GM12878 (cell line): ENCODE measurements around the gene FDX1. TPM values are rescaled to one million over a fixed set of nuclear protein-coding genes. Genes with fewer than 3 reads are reported as not detected.
A peak's percentile ranks its signal among the peaks of the same experiment; 100 is the strongest.

Source experiments
- ATAC-seq: fragments of 200-7000 bp; cut with Tn5 transposase; 3 replicates; pipeline ENCODE4 v1.9.1; 2020; ENCODE audit warnings: mild to moderate bottlenecking, moderate library complexity
- Bru-seq: library from RNA; stranded (reverse); fragments of 400-500 nt; gene quantifications from one replicate; lab custom pipeline; 2021; lab: Mats Ljungman, UMichigan
- BruChase-seq, 2 experiments: library from RNA; stranded (reverse); fragments of 400-500 nt; gene quantifications; one replicate each; lab custom pipeline; 2021; lab: Mats Ljungman, UMichigan
- BruUV-seq: library from RNA; stranded (reverse); fragments of 400-500 nt; replicated peaks from 2 replicates; lab custom pipeline; 2021; lab: Mats Ljungman, UMichigan
- CTCF ChIA-PET: fragments of 300-600 bp; sonication (Branson Sonifier 250); formaldehyde crosslinking; extraction: SDS; loops from one replicate; lab custom pipeline; 2021; ENCODE audit warnings: inconsistent platforms; lab: Yijun Ruan, JAX
- POLR2A ChIA-PET: fragments of 350-600 bp; formaldehyde crosslinking; extraction: SDS; loops from one replicate; lab custom pipeline; 2021; ENCODE audit warnings: inconsistent platforms; lab: Charles Lee
- RAD21 ChIA-PET: fragments of 300-600 bp; sonication (Branson Sonifier 250); formaldehyde crosslinking; loops from one replicate; lab custom pipeline; 2023; ENCODE audit warnings: antibody characterized with exemption; ENCODE audit not compliant: unreplicated experiment; lab: Charles Lee
- SMC1A ChIA-PET: fragments of 300-600 bp; sonication (Branson Sonifier 250); formaldehyde crosslinking; loops from one replicate; lab custom pipeline; 2023; ENCODE audit not compliant: unreplicated experiment, uncharacterized antibody; lab: Charles Lee
- DNase-seq: peaks from one replicate; pipeline ENCODE4 v3.0.0-alpha.2; 2011; ENCODE audit warnings: low read depth, low spot score
- FAIRE-seq: peaks from 3 replicates; lab custom pipeline; 2011; peaks lifted over from hg19 to GRCh38; lab: Jason Lieb, UNC
- H2AFZ ChIP-seq: 2 replicates; pipeline ENCODE4 v1.6.0; 2011; ENCODE audit warnings: low read depth, low read length, control low read depth; ENCODE audit not compliant: control insufficient read depth
- H3K27ac ChIP-seq: 2 replicates; pipeline ENCODE4 v1.5.1; 2011; ENCODE audit warnings: control low read depth; ENCODE audit not compliant: control insufficient read depth, insufficient read depth
- H3K27me3 ChIP-seq, 2 experiments: replicated peaks in 1 of 2; 2 replicates each; pipeline versions ENCODE4 v1.6.0 to v1.6.1; 2011; ENCODE audit warnings: low read length in 1 of 2; ENCODE audit not compliant: control insufficient read depth in 2 of 2, insufficient read depth in 2 of 2
- H3K36me3 ChIP-seq, 2 experiments: 2 replicates each; pipeline ENCODE4 v1.5.1; 2011; ENCODE audit warnings: low read length in 1 of 2; ENCODE audit not compliant: control insufficient read depth in 2 of 2, insufficient read depth in 2 of 2
- H3K4me1 ChIP-seq: 2 replicates; pipeline ENCODE4 v1.6.1; 2011; ENCODE audit warnings: mild to moderate bottlenecking, low read length, moderate library complexity, mixed read lengths; ENCODE audit not compliant: control insufficient read depth, insufficient read depth
- H3K4me2 ChIP-seq: 2 replicates; pipeline ENCODE4 v1.6.0; 2011; ENCODE audit warnings: control low read depth; ENCODE audit not compliant: control insufficient read depth, insufficient read depth
- H3K4me3 ChIP-seq: fragments of 200-600 bp; sonication (generic); 2 replicates; pipeline ENCODE4 v1.5.1; 2016
- H3K79me2 ChIP-seq: 2 replicates; pipeline ENCODE4 v1.6.0; 2011; ENCODE audit warnings: low read length; ENCODE audit not compliant: control insufficient read depth, insufficient read depth
- H3K9ac ChIP-seq: 2 replicates; pipeline ENCODE4 v1.8.0; 2011; ENCODE audit warnings: low read length, control low read depth, mixed read lengths; ENCODE audit not compliant: control insufficient read depth, insufficient read depth
- H3K9me3 ChIP-seq: replicated peaks from 3 replicates; pipeline ENCODE4 v1.5.1; 2011; ENCODE audit warnings: mild to moderate bottlenecking, low read length; ENCODE audit not compliant: control insufficient read depth, insufficient read depth
- H4K20me1 ChIP-seq: 2 replicates; pipeline ENCODE4 v1.6.0; 2011; ENCODE audit not compliant: control insufficient read depth, insufficient read depth
- CHD1 ChIP-seq: IDR thresholded peaks from 2 replicates; pipeline ENCODE4 v1.6.1; 2012; ENCODE audit warnings: low read depth, low read length, improper control_type of control experiment
- CHD2 ChIP-seq: IDR thresholded peaks from 2 replicates; pipeline ENCODE4 v1.6.1; 2011; ENCODE audit warnings: low read depth, low read length, improper control_type of control experiment, borderline replicate concordance
- EP300 ChIP-seq, 2 experiments: fragments of 150-350 bp in 1 of 2; IDR thresholded peaks; 2 replicates each; pipeline ENCODE4 v1.6.1; 2011 to 2012; ENCODE audit warnings: low read depth in 2 of 2, low read length in 2 of 2, borderline replicate concordance in 1 of 2, improper control_type of control experiment in 1 of 2, inconsistent platforms in 1 of 2; ENCODE audit not compliant: control insufficient read depth in 1 of 2
- EZH2 ChIP-seq: IDR thresholded peaks from 2 replicates; pipeline ENCODE4 v1.6.1; 2012; ENCODE audit warnings: low read depth, mild to moderate bottlenecking, control low read depth, inconsistent platforms, low read length, borderline replicate concordance; ENCODE audit not compliant: control insufficient read depth
- FOS ChIP-seq: IDR thresholded peaks from 3 replicates; pipeline ENCODE4 v1.6.1; 2011; ENCODE audit warnings: borderline replicate concordance; ENCODE audit not compliant: insufficient read length; ENCODE audit errors: extremely low read depth
- JUND ChIP-seq: IDR thresholded peaks from 2 replicates; pipeline ENCODE4 v1.6.1; 2012; ENCODE audit warnings: low read depth, mild to moderate bottlenecking, low read length, improper control_type of control experiment, moderate library complexity
- NR2C2 ChIP-seq: IDR thresholded peaks from 2 replicates; pipeline ENCODE4 v1.6.1; 2011; ENCODE audit warnings: borderline replicate concordance, low read depth; ENCODE audit not compliant: control insufficient read depth, insufficient read length
- NR2F1 ChIP-seq: fragments of 450-650 bp; conservative IDR thresholded peaks from 2 replicates; pipeline ENCODE4 v1.6.1; 2017; ENCODE audit warnings: mild to moderate bottlenecking
- POLR2AphosphoS2 ChIP-seq: IDR thresholded peaks from 2 replicates; pipeline ENCODE4 v1.6.1; 2011; ENCODE audit warnings: low read depth, mild to moderate bottlenecking, low read length, improper control_type of control experiment, moderate library complexity
- RBBP5 ChIP-seq: fragments of 200-600 bp; sonication (generic); conservative IDR thresholded peaks from 2 replicates; pipeline ENCODE4 v1.6.1; 2016
- SMAD5 ChIP-seq: IDR thresholded peaks from 2 replicates; pipeline ENCODE4 v1.6.1; 2016; ENCODE audit warnings: antibody characterized with exemption, low read depth
- SRF ChIP-seq, 2 experiments: IDR thresholded peaks; 2 replicates each; pipeline ENCODE4 v1.6.1; 2011; ENCODE audit warnings: low read depth in 2 of 2, low read length in 2 of 2, mild to moderate bottlenecking in 1 of 2, moderate library complexity in 1 of 2
- STAT1 ChIP-seq: fragments of 450-650 bp; conservative IDR thresholded peaks from 2 replicates; pipeline ENCODE4 v1.6.1; 2014; ENCODE audit warnings: antibody characterized with exemption, mild to moderate bottlenecking
- ZSCAN29 ChIP-seq: fragments of 450-650 bp; IDR thresholded peaks from 2 replicates; pipeline ENCODE4 v1.6.1; 2017; ENCODE audit warnings: mild to moderate bottlenecking, moderate library complexity
- WGBS: methylation state at CpG from one replicate; pipeline ENCODE4 v1.1.6; 2016; ENCODE audit warnings: low lambda C conversion rate; ENCODE audit not compliant: insufficient replicate concordance, insufficient coverage; ENCODE audit errors: missing lambda C conversion rate; 5-methylcytosine and 5-hydroxymethylcytosine counted together
- in situ Hi-C: fragments of 300-500 bp; cut with MboI; formaldehyde crosslinking; loops from 9 replicates; pipeline ENCODE4 v1.14.3; 2018; ENCODE audit warnings: mixed read lengths
- intact Hi-C: fragments of 100-400 bp; cut with micrococcal nuclease; formaldehyde crosslinking; loops from one replicate; pipeline ENCODE4 v1.14.2; 2022; ENCODE audit not compliant: unreplicated experiment
- long read RNA-seq, 2 experiments: library from polyadenylated mRNA; unstranded; transcript quantifications; one replicate each; pipeline ENCODE4 v2.0.0, GENCODE V29; 2019 to 2020
- polyA minus RNA-seq, 3 experiments: library from RNA; depleted of rRNA, polyadenylated mRNA; stranded (reverse); fragments of >200 nt; gene quantifications; 2 replicates each; pipeline ENCODE4 v1.2.3, GENCODE V29; 2011
- polyA plus RNA-seq, 11 experiments: library from polyadenylated mRNA; depleted of rRNA in 4 of 11; unstranded in 6 of 11; stranded (reverse) in 5 of 11; fragments of >200 nt; fragmentation: Nextera tagmentation in 4 of 11; fragmentation: Illumina TruSeq in 1 of 11; extraction: Ambion mirVana in 4 of 11; extraction: Trizol in 1 of 11; gene quantifications; 1 replicate in 1 of 11; 2 replicates in 10 of 11; pipeline versions ENCODE4 v1.2.1 to v1.2.3, GENCODE V29; 2011 to 2016; ENCODE audit warnings: inconsistent platforms in 2 of 11, missing spikeins in 2 of 11, low read depth in 1 of 11
- total RNA-seq, 4 experiments: library from RNA; depleted of rRNA in 3 of 4; stranded (reverse); fragments of >200 nt in 3 of 4; fragmentation: Illumina TruSeq in 1 of 4; extraction: Trizol in 1 of 4; gene quantifications; 2 replicates each; pipeline versions ENCODE4 v1.2.1 to v1.2.3, GENCODE V29; 2013 to 2021
- TF ChIP-seq, protein P1 (sequence below): fragments of 450-650 bp; IDR thresholded peaks from 2 replicates; pipeline ENCODE4 v1.6.1; 2016; ENCODE audit warnings: mild to moderate bottlenecking
- TF ChIP-seq, protein P2 (sequence below): IDR thresholded peaks from 2 replicates; pipeline ENCODE4 v1.6.1; 2011; ENCODE audit warnings: low read depth, low read length, improper control_type of control experiment, borderline replicate concordance

Gene FDX1
- 3.5 and 3.7 TPM in 2 replicates for total RNA-seq (2013; cell fraction: nucleolus; rRNA removed)
- total RNA-seq (2014; rRNA removed) (5.7 and 6.6 TPM in 2 replicates), total RNA-seq (2014; rRNA removed; fragmentation: Illumina TruSeq; extraction: Trizol) (6.1 and 6.3 TPM in 2 replicates), total RNA-seq (2021) (8.1 and 9.4 TPM in 2 replicates), polyA plus RNA-seq (2011; rRNA removed) (9.9 and 12.1 TPM in 2 replicates), polyA plus RNA-seq (2014; fragmentation: Illumina TruSeq; extraction: Trizol) (5.0 and 5.4 TPM in 2 replicates), polyA plus RNA-seq (2014; fragmentation: Nextera tagmentation; extraction: Ambion mirVana) (1 to 10 TPM; 3.9 to 9.6 TPM), polyA plus RNA-seq (2014; rRNA removed) (5.7 and 6.9 TPM in 2 replicates), polyA plus RNA-seq (2016; fragmentation: Nextera tagmentation; extraction: Ambion mirVana) (10 to 100 TPM; 19.3 to 20.3 TPM), polyA minus RNA-seq (2011; rRNA and poly(A)+ RNA removed) (2.5 and 4.2 TPM in 2 replicates), Bru-seq, nascent RNA (percentile 72 among the genes with signal in this experiment), BruChase-seq, experiment 1, labeled RNA remaining after a 6-hour chase (percentile 68 among the genes with signal in this experiment), BruChase-seq, experiment 2, labeled RNA remaining after a 2-hour chase (percentile 68 among the genes with signal in this experiment)
- polyA plus RNA-seq (2011; ENCODE audit: low read depth) = 2.8 TPM
- polyA plus RNA-seq (2011; cell fraction: cytosol; rRNA removed) = 3.3 and 3.6 TPM in 2 replicates
- polyA plus RNA-seq (2011; cell fraction: nucleus; rRNA removed) = 2.3 and 3.3 TPM in 2 replicates
- 5.3 and 6.1 TPM in 2 replicates for polyA plus RNA-seq (2012)
- polyA minus RNA-seq (2011; cell fraction: cytosol; rRNA and poly(A)+ RNA removed) = 1.5 and 2.4 TPM in 2 replicates
- 0.73 and 2.5 TPM in 2 replicates for polyA minus RNA-seq (2011; cell fraction: nucleus; rRNA and poly(A)+ RNA removed)
- long read RNA-seq, experiment 1, transcript FDX1-201 (4 exons, 3,206 nt) = major isoform, 41 of 45 reads
- long read RNA-seq, experiment 1, partial matches to known transcripts = 1 of 45 reads
- long read RNA-seq, experiment 1, other reads (novel, unspliced or antisense) = 3 of 45 reads
- long read RNA-seq, experiment 2, transcript FDX1-201 (4 exons, 3,206 nt) = major isoform, 5 of 9 reads
- long read RNA-seq, experiment 2, partial matches to known transcripts = 2 of 9 reads
- long read RNA-seq, experiment 2, other reads (novel, unspliced or antisense) = 2 of 9 reads

DNA sequence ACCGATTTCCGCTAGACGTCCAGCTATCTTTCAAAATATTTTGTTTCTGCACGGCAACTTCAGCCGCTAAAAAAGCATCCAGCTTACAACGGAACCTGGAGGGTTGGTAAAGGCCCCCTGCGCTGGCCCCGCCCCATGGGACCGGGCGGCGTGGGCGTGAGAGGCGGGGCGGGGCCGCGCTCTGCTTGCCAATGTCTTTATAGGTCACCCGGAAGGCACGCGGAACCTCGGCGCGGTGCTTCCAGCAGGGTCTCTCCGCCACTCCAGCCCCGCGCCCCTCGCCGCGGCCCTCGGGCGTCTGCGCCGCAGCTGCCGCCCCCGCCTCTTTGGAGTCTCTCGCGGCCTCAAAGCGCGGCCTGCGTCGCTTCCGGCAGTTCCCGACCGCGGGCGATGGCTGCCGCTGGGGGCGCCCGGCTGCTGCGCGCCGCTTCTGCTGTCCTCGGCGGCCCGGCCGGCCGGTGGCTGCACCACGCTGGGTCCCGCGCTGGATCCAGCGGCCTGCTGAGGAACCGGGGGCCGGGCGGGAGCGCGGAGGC lies at the start of gene FDX1:
FDX1 (plus strand) TSS at position 218 of the 536 bp plus-strand sequence; CDS start at position 391, 173 bp downstream.
- peak within 1 kb of the TSS; percentile 67 for H3K4me3 ChIP-seq
- no peaks in the 10 kb centered on the region for H3K9me3 ChIP-seq
- DNase-seq (peak; percentile 23), FAIRE-seq (no peak), ATAC-seq (peak; percentile 92)
- H3K4me1 ChIP-seq = peaks cover 10% of the 10 kb centered on the region
- under 1% methylated on average over 48 of the region's 65 CpGs for WGBS
- peak within 1 kb of the TSS; percentile 84 for H3K9ac ChIP-seq
- ChIA-PET RAD21 (interaction anchor here (0.6 to 1.3 kb wide), 9 partner anchors 14 to 577 kb away, joined by 3 to 5 read pairs (median 3); no protein-coding TSS in a partner anchor), SMC1A (interaction anchor here (0.7 to 7.2 kb wide), 5 partner anchors 24 to 988 kb away, joined by 3 to 113 read pairs (median 4); no protein-coding TSS in a partner anchor), CTCF (interaction anchor here (0.6 to 8.8 kb wide), 15 partner anchors 15 to 1011 kb away, joined by 3 to 178 read pairs (median 5); no protein-coding TSS in a partner anchor), POLR2A (no interaction called here)
- peak within 1 kb of the TSS; percentile 47 for H3K27ac ChIP-seq
- peaks cover 30% of the 10 kb centered on the region for H3K79me2 ChIP-seq
- peak within 1 kb of the TSS; percentile 86 for H2AFZ ChIP-seq
- no peaks in the 10 kb centered on the region for H4K20me1 ChIP-seq
- BruUV-seq = no TSS peak
- in situ Hi-C loops (loop anchor here (5.0 kb wide), 1 partner anchor 227 kb away; no protein-coding TSS in a partner anchor), intact Hi-C loops (loop anchor here (2.0 to 10.0 kb wide), 5 partner anchors 53 to 995 kb away; partner anchors contain the start of genes RDX and ZC3H12C)
- no peaks in the 10 kb centered on the region for H3K36me3 ChIP-seq
- peak within 1 kb of the TSS; percentile 96 for H3K4me2 ChIP-seq
- no peaks in the 10 kb centered on the region for H3K27me3 ChIP-seq
- TF ChIP-seq STAT1 (0 out of 2 replicates have a peak, but pooled peaks have one; percentile 74), POLR2AphosphoS2 (no peak), FOS (no peak), SMAD5 (no peak), RBBP5 (no peak), NR2C2 (no peak), JUND (no peak), EP300 (IDR thresholded peaks at IDR 0.05; ENCODE audit: borderline replicate concordance in 1 of 2, control insufficient read depth in 1 of 2, low read depth in 2 of 2, low read length in 2 of 2) (no peak), EZH2 (no peak), NR2F1 (peak; percentile 80), CHD1 (no peak), CHD2 (peak; percentile 18; the same call in 1 of the 2 replicates), ZSCAN29 (peak; percentile 70; the same call in 1 of the 2 replicates), SRF (IDR thresholded peaks at IDR 0.05; ENCODE audit: low read depth in 2 of 2, low read length in 2 of 2) (no peak)
- TF ChIP-seq, protein P1, sequence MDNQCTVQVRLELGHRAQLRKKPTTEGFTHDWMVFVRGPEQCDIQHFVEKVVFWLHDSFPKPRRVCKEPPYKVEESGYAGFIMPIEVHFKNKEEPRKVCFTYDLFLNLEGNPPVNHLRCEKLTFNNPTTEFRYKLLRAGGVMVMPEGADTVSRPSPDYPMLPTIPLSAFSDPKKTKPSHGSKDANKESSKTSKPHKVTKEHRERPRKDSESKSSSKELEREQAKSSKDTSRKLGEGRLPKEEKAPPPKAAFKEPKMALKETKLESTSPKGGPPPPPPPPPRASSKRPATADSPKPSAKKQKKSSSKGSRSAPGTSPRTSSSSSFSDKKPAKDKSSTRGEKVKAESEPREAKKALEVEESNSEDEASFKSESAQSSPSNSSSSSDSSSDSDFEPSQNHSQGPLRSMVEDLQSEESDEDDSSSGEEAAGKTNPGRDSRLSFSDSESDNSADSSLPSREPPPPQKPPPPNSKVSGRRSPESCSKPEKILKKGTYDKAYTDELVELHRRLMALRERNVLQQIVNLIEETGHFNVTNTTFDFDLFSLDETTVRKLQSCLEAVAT = no peak
- TF ChIP-seq, protein P2, sequence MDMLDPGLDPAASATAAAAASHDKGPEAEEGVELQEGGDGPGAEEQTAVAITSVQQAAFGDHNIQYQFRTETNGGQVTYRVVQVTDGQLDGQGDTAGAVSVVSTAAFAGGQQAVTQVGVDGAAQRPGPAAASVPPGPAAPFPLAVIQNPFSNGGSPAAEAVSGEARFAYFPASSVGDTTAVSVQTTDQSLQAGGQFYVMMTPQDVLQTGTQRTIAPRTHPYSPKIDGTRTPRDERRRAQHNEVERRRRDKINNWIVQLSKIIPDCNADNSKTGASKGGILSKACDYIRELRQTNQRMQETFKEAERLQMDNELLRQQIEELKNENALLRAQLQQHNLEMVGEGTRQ = no peak
